NB4 (cell line): ENCODE measurements around the gene SCD5.

Source experiments
- DNase-seq: peaks from one replicate; pipeline ENCODE4 v3.0.0; 2010; ENCODE audit warnings: low read depth
- H3K4me3 ChIP-seq: one replicate; pipeline ENCODE4 v1.5.1; 2011; ENCODE audit warnings: mild to moderate bottlenecking, low read depth, low read length, moderate library complexity
- MYC ChIP-seq: IDR thresholded peaks from 2 replicates; pipeline ENCODE4 v1.6.1; 2011; ENCODE audit warnings: low read depth, low read length
- POLR2A ChIP-seq: IDR thresholded peaks from 2 replicates; pipeline ENCODE4 v1.6.1; 2011; ENCODE audit warnings: mild to moderate bottlenecking; ENCODE audit not compliant: insufficient read length; ENCODE audit errors: extremely low read depth
- TF ChIP-seq, protein P1 (sequence below): IDR thresholded peaks from 2 replicates; pipeline ENCODE4 v1.6.1; 2011; ENCODE audit warnings: low read depth, low read length
- TF ChIP-seq, protein P2 (sequence below): IDR thresholded peaks from one replicate; pipeline ENCODE4 v1.5.1; 2012; ENCODE audit warnings: low read depth, low read length

Gene SCD5

DNA sequence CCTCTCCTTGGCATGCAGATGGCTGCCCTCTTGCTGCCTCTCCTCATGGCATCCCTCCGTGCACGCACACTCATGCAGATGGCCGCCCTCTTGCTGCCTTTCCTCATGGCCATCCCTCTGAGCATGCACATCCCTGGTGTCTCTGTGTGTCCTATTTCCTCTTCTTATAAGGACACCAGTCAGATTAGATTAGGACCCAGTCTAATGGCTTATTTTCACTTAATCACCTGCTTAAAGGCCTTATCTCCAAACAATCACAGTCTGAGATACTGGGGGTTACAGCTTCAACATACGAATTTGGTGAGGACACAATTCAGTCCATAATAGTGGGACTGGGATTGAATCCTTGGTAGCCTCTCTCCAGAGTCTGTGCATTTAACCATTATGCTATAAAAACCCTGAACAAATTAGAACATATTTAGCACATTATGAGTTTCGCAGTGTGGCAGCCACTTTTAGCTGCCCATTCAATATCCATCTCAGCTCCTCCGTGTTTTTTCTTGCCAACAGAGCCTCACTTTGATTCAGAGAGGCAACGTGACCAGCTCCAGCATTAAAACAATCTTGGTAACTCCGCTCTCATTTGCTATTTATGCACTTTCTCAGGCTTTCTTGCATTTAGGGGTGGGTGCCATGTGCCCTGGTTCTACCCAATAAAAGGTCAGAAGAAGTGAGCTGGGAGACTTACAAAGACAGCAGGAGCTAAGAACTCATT lies 210.6 kb downstream of the SCD5 start:
- TF ChIP-seq MYC, result no peak
- TF ChIP-seq, protein P1, sequence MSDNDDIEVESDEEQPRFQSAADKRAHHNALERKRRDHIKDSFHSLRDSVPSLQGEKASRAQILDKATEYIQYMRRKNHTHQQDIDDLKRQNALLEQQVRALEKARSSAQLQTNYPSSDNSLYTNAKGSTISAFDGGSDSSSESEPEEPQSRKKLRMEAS, result no peak
- TF ChIP-seq, protein P2, sequence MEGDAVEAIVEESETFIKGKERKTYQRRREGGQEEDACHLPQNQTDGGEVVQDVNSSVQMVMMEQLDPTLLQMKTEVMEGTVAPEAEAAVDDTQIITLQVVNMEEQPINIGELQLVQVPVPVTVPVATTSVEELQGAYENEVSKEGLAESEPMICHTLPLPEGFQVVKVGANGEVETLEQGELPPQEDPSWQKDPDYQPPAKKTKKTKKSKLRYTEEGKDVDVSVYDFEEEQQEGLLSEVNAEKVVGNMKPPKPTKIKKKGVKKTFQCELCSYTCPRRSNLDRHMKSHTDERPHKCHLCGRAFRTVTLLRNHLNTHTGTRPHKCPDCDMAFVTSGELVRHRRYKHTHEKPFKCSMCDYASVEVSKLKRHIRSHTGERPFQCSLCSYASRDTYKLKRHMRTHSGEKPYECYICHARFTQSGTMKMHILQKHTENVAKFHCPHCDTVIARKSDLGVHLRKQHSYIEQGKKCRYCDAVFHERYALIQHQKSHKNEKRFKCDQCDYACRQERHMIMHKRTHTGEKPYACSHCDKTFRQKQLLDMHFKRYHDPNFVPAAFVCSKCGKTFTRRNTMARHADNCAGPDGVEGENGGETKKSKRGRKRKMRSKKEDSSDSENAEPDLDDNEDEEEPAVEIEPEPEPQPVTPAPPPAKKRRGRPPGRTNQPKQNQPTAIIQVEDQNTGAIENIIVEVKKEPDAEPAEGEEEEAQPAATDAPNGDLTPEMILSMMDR, result no peak
- TF ChIP-seq POLR2A, result no peak
- H3K4me3 ChIP-seq, result no peak overlapping the region
- no peak for DNase-seq

GRCh38 chr4:82585690-82586435 lies 212.7 kb downstream of the SCD5 start:
- H3K4me3 ChIP-seq, result no peak overlapping the region
- TF ChIP-seq, protein P1, result no peak
- TF ChIP-seq POLR2A (no peak), MYC (no peak)
- TF ChIP-seq, protein P2, result no peak
- DNase-seq, result no peak

- DNase-seq, result no peak
- TF ChIP-seq POLR2A, result no peak
- TF ChIP-seq, protein P1, result no peak
- TF ChIP-seq, protein P2, result no peak
- no peak for TF ChIP-seq MYC
Measured at GRCh38 chr4:82584931-82585330, 213.7 kb downstream of the SCD5 start.

DNA sequence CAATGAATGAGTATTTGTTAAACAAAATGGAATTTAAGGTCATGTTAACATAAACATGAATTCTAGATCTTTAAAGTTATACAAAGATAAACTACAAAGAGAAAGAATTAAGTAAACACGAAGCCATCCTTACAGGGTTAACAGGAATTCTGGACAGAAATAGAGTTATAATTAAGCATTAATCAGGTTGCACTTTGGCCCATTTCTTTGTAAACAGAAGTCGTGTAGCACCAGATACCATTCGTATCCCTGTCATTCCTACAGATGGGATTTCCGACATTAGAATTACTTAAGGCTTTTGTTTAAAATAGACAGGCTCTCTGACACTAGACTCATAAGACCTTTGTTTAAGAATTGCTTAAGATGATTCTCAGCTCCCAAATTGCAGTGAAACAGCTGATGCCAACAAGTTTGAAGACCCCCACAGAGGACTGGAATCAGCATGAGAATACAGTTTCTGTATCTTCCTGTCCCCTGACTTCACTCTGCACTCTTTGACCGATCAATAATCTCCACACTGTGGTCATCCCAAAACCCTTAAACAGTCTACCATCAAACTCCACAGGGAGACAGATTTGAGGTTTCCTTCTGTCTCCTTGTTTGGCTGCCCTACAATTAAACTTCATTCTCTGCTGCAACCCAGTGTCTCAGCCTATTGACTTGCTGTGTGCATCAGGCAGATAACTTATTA lies 214.6 kb downstream of the SCD5 start:
- no peak overlapping the region for H3K4me3 ChIP-seq
- DNase-seq, result no peak
- TF ChIP-seq, protein P2, result no peak
- TF ChIP-seq POLR2A (no peak), MYC (no peak)
- TF ChIP-seq, protein P1, result no peak

More at GRCh38 chr4:82584931-82585330, 213.7 kb downstream of the SCD5 start:
- H3K4me3 ChIP-seq, result no peak overlapping the region

DNA sequence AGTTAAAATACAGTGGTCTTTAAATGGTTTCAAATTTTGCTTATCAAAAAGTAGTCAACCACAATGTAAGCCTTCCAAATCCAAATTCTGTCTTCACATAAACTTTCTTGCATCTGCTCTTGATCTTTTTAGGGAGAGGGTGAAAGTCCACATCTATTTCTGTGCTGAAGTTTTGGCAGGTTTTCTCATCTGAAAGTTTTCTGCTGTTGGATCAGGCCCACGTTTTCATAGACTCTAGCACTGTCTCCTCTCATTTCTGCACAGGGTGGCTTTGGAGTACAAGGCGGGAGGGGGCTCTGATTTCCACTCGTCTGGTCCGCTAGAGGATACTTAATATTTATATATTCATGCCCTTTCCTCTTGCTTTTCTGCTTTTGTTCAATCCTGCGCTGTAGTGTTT lies 218.7 kb downstream of the SCD5 start:
- TF ChIP-seq MYC (no peak), POLR2A (no peak)
- TF ChIP-seq, protein P2, result no peak
- TF ChIP-seq, protein P1, result no peak
- no peak overlapping the region for H3K4me3 ChIP-seq
- DNase-seq, result no peak
